CMK (cell line): Measurements from ENCODE around the gene LMF1.
"Not testable (repeated sequence)": the region's sequence is repeated elsewhere in the genome, so short reads cannot be mapped to it uniquely, and the experiment has no call there.

ENCODE experiments used
- DNase-seq: peaks from one replicate; pipeline ENCODE4 v3.0.0-alpha.2; 2010; ENCODE audit warnings: low read depth

LMF1 gene

GRCh38 chr16:893360-893759, 77.4 kb downstream of the LMF1 start:
- no peak for DNase-seq

- DNase-seq: no peak
These were observed 78.1 kb downstream of the LMF1 start for GRCh38 chr16:892536-893255.

- DNase-seq: no peak
These were observed 78.8 kb downstream of the LMF1 start for GRCh38 chr16:892006-892405.

GRCh38 chr16:891353-891740, 79.4 kb downstream of the LMF1 start:
- no peak for DNase-seq

- DNase-seq: no peak
These were observed 80.0 kb downstream of the LMF1 start for GRCh38 chr16:890716-891352.

GRCh38 chr16:890217-890616, 80.6 kb downstream of the LMF1 start:
- no peak for DNase-seq

GRCh38 chr16:889586-889985, 81.2 kb downstream of the LMF1 start:
- no peak for DNase-seq

GRCh38 chr16:888901-889570, 81.7 kb downstream of the LMF1 start:
- DNase-seq: no peak

GRCh38 chr16:888456-888855, 82.3 kb downstream of the LMF1 start:
- DNase-seq: not testable (repeated sequence)

GRCh38 chr16:887846-888245, 82.9 kb downstream of the LMF1 start:
- DNase-seq: no peak

- DNase-seq: no peak
These were observed 83.7 kb downstream of the LMF1 start for GRCh38 chr16:886802-887731.

- DNase-seq: no peak
These were observed 84.7 kb downstream of the LMF1 start for GRCh38 chr16:886084-886543.

GRCh38 chr16:885391-885790, 85.4 kb downstream of the LMF1 start:
- DNase-seq: no peak

GRCh38 chr16:884232-884631, 86.6 kb downstream of the LMF1 start:
- DNase-seq: no peak

- DNase-seq: no peak
These were observed 87.0 kb downstream of the LMF1 start for GRCh38 chr16:883781-884180.

- DNase-seq: no peak
These were observed 87.4 kb downstream of the LMF1 start for GRCh38 chr16:883340-883739.

- not testable (repeated sequence) for DNase-seq
These were observed 88.1 kb downstream of the LMF1 start for GRCh38 chr16:882671-883070.

- no peak for DNase-seq
These were observed 88.5 kb downstream of the LMF1 start for GRCh38 chr16:882256-882655.

GRCh38 chr16:881219-882097, 89.3 kb downstream of the LMF1 start:
- DNase-seq: no peak

GRCh38 chr16:880471-881171, 90.2 kb downstream of the LMF1 start:
- no peak for DNase-seq

GRCh38 chr16:879986-880385, 90.8 kb downstream of the LMF1 start:
- DNase-seq: no peak
